Mesendoderm (in vitro differentiated cells): ENCODE measurements around the gene ELANE.
"Not testable (repeated sequence)": the region's sequence is repeated elsewhere in the genome, so short reads cannot be mapped to it uniquely, and the experiment has no call there.

Experiments used
- DNase-seq: peaks from one replicate; pipeline ENCODE4 v3.0.0; 2013
- H2AK5ac ChIP-seq: 2 replicates; pipeline ENCODE4 v1.6.1; 2013; ENCODE audit warnings: low read length, inconsistent platforms
- H2BK120ac ChIP-seq: 2 replicates; pipeline ENCODE4 v1.6.1; 2013; ENCODE audit warnings: low read depth, mild to moderate bottlenecking, low read length, moderate library complexity, mixed read lengths
- H2BK15ac ChIP-seq: replicated peaks from 2 replicates; pipeline ENCODE4 v1.6.1; 2013; ENCODE audit warnings: low read depth, mild to moderate bottlenecking, moderate library complexity
- H2BK5ac ChIP-seq: 2 replicates; pipeline ENCODE4 v1.6.1; 2013; ENCODE audit warnings: low read length, inconsistent platforms
- H3K18ac ChIP-seq: 2 replicates; pipeline ENCODE4 v1.6.1; 2013; ENCODE audit warnings: mild to moderate bottlenecking, low read length, mixed read lengths
- H3K23ac ChIP-seq: one replicate; pipeline ENCODE4 v1.6.1; 2013; ENCODE audit warnings: low read length
- H3K27ac ChIP-seq: 2 replicates; pipeline ENCODE4 v1.5.1; 2013; ENCODE audit warnings: low read depth, mild to moderate bottlenecking, inconsistent platforms, low read length, moderate library complexity
- H3K27me3 ChIP-seq: 2 replicates; pipeline ENCODE4 v1.6.1; 2013; ENCODE audit warnings: low read length, control low read depth, mild to moderate bottlenecking, inconsistent platforms; ENCODE audit not compliant: insufficient read depth, poor library complexity
- H3K36me3 ChIP-seq: 2 replicates; pipeline ENCODE4 v1.6.1; 2013; ENCODE audit warnings: low read length, inconsistent platforms; ENCODE audit not compliant: control insufficient read depth, insufficient read depth
- H3K4ac ChIP-seq: one replicate; pipeline ENCODE4 v1.6.1; 2013; ENCODE audit warnings: low read depth, mild to moderate bottlenecking, low read length, moderate library complexity
- H3K4me1 ChIP-seq: 2 replicates; pipeline ENCODE4 v1.6.1; 2013; ENCODE audit warnings: low read depth, low read length, inconsistent platforms; ENCODE audit not compliant: control insufficient read depth
- H3K4me2 ChIP-seq: 2 replicates; pipeline ENCODE4 v1.6.1; 2013; ENCODE audit warnings: low read length
- H3K4me3 ChIP-seq: 2 replicates; pipeline ENCODE4 v1.5.1; 2013; ENCODE audit warnings: mild to moderate bottlenecking, low read length
- H3K56ac ChIP-seq: one replicate; pipeline ENCODE4 v1.6.1; 2013; ENCODE audit warnings: low read length
- H3K79me1 ChIP-seq: 2 replicates; pipeline ENCODE4 v1.6.1; 2013; ENCODE audit warnings: low read length, inconsistent platforms
- H3K79me2 ChIP-seq: 2 replicates; pipeline ENCODE4 v1.6.1; 2013; ENCODE audit warnings: mild to moderate bottlenecking, low read length; ENCODE audit not compliant: control insufficient read depth, insufficient read depth
- H3K9ac ChIP-seq: 2 replicates; pipeline ENCODE4 v1.6.1; 2013; ENCODE audit warnings: low read length, inconsistent platforms
- H4K5ac ChIP-seq: one replicate; pipeline ENCODE4 v1.6.1; 2013; ENCODE audit warnings: low read length
- H4K8ac ChIP-seq: one replicate; pipeline ENCODE4 v1.6.1; 2013; ENCODE audit warnings: low read depth, mild to moderate bottlenecking, control low read depth, low read length, moderate library complexity
- WGBS: extraction: QIAGEN DNeasy Blood & Tissue Kit; methylation state at CpG from one replicate; pipeline ENCODE4 v1.1.7; 2013; ENCODE audit warnings: low lambda C conversion rate, missing lambda C conversion rate; ENCODE audit not compliant: insufficient coverage; ENCODE audit errors: extremely low coverage; 5-methylcytosine and 5-hydroxymethylcytosine counted together

Gene ELANE

DNA sequence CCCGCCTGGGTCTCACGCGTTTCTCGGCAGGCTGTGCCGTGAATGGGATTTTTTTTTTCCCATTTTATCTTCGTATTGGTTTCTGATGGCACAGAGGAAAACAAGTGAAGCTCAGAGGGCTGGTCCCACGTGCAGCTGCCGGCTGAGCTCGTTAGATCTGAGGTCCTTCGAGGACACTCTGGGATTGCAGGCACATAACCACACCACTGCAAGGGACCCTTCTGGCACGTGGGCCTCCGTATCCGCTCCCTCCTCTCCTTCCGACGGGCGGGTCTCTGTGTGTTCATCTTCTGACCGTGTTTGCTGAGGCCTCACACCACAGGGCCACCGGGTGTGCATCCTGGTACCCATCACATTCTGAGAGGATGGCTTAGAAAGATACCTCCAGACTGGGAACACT lies 24.0 kb downstream of the ELANE start:
- Histone ChIP-seq H3K4me3 (no peak overlapping the region), H3K4me2 (no peak overlapping the region), H3K9ac (no peak overlapping the region), H2BK5ac (no peak overlapping the region), H3K23ac (no peak overlapping the region), H3K4ac (no peak overlapping the region), H3K79me1 (no peaks in the 10 kb centered on the region), H3K4me1 (no peaks in the 10 kb centered on the region), H4K5ac (no peak overlapping the region), H3K27ac (no peak overlapping the region), H3K27me3 (no peaks in the 10 kb centered on the region), H3K18ac (no peak overlapping the region), H3K79me2 (no peaks in the 10 kb centered on the region), H2BK120ac (no peak overlapping the region), H3K36me3 (peaks cover 1% of the 10 kb centered on the region), H2BK15ac (no peak overlapping the region), H2AK5ac (no peak overlapping the region), H3K56ac (no peak overlapping the region), H4K8ac (no peak overlapping the region)
- DNase-seq: no peak
- WGBS: no CpG with 5 or more reads among the region's 18 CpGs

DNA sequence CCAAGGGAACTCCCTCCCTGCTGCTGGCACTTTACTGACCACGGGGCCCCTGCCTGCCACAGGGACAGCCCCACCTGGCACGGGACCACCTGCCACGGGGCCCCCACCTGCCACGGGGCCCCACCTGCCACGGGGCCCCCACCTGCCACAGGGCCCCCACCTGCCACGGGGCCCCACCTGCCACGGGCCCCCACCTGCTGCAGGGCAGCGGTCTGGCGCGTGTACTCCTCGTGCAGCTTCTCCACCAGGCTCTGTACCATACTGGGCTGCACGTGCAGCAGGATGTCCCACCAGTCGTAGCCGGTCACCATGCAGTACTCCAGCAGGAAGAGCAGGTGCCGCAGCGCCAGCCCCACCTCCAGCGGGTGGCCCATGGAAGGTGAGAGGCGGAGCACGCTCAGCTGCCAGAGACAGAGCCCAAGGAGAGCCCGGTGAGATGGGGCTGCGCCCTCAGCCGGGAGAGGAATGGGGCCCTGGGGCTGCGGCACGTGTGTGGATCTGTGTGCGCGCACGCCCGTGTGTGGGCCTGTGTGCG lies 24.7 kb downstream of the ELANE start:
- Histone ChIP-seq H3K79me1 (no peaks in the 10 kb centered on the region), H3K56ac (no peak overlapping the region), H4K8ac (no peak overlapping the region), H3K4me1 (no peaks in the 10 kb centered on the region), H3K18ac (no peak overlapping the region), H3K4me3 (no peak overlapping the region), H3K4ac (no peak overlapping the region), H3K27ac (no peak overlapping the region), H3K36me3 (peaks cover 1% of the 10 kb centered on the region), H3K4me2 (no peak overlapping the region), H3K9ac (no peak overlapping the region), H2BK15ac (no peak overlapping the region), H2BK120ac (no peak overlapping the region), H3K27me3 (no peaks in the 10 kb centered on the region), H3K23ac (no peak overlapping the region), H2AK5ac (no peak overlapping the region), H3K79me2 (no peaks in the 10 kb centered on the region), H2BK5ac (no peak overlapping the region), H4K5ac (no peak overlapping the region)
- no CpG with 5 or more reads among the region's 29 CpGs for WGBS
- DNase-seq: no peak

DNA sequence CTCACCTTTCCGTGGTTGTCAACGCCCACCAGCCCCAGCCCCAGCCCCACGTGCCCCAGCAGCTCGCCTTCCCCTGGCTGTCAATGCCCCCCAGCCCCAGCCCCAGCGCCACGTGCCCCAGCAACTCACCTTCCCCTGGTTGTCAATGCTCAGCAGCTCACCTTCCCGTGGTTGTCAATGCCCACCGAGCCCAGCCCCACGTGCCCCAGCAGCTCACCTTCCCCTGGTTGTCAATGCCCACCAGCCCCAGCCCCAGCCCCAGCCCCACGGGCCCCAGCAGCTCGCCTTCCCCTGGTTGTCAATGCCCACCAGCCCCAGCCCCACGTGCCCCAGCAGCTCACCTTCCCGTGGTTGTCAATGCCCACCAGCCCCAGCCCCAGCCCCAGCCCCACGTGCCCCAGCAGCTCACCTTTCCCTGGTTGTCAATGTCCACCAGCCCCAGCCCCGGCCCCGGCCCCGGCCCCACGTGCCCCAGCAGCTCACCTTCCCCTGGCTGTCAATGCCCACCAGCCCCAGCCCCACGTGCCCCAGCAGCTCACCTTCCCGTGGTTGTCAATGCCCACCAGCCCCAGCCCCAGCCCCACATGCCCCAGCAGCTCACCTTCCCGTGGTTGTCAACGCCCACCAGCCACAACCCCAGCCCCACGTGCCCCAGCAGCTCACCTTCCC lies 26.0 kb downstream of the ELANE start:
- not testable (repeated sequence) for H2BK5ac ChIP-seq, H3K9ac ChIP-seq, DNase-seq, H4K5ac ChIP-seq, H3K56ac ChIP-seq, H3K23ac ChIP-seq, H3K4me2 ChIP-seq, H4K8ac ChIP-seq, H3K4me3 ChIP-seq, H2BK15ac ChIP-seq, H3K79me2 ChIP-seq, H3K4ac ChIP-seq, H3K27ac ChIP-seq, H3K36me3 ChIP-seq, H3K27me3 ChIP-seq, H2AK5ac ChIP-seq, H3K4me1 ChIP-seq, H3K79me1 ChIP-seq, H2BK120ac ChIP-seq, H3K18ac ChIP-seq
- WGBS: no CpG with 5 or more reads among the region's 23 CpGs

DNA sequence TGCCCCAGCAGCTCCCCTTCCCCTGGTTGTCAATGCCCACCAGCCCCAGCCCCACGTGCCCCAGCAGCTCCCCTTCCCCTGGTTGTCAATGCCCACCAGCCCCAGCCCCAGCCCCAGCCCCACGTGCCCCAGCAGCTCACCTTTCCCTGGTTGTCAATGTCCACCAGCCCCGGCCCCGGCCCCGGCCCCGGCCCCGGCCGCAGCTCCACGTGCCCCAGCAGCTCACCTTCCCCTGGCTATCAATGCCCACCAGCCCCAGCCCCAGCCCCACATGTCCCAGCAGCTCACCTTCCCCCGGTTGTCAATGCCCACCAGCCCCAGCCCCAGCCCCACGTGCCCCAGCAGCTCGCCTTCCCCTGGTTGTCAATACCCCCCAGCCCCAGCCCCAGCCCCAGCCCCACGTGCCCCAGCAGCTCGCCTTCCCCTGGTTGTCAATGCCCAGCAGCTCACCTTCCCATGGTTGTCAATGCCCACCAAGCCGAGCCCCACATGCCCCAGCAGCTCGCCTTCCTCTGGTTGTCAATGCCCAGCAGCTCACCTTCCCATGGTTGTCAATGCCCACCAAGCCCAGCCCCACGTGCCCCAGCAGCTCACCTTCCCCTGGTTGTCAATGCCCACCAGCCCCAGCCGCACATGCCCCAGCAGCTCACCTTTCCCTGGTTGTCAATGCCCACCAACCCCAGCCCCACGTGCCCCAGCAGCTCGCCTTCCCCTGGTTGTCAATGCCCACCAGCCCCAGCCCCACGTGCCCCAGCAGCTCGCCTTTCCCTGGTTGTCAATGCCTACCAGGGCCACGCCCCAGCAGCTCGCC lies 26.9 kb downstream of the ELANE start:
- H3K27me3 ChIP-seq, DNase-seq, H2AK5ac ChIP-seq, H4K5ac ChIP-seq, H2BK5ac ChIP-seq, H3K4me3 ChIP-seq, H3K56ac ChIP-seq, H2BK120ac ChIP-seq, H3K27ac ChIP-seq, H4K8ac ChIP-seq, H3K4me2 ChIP-seq, H3K9ac ChIP-seq, H3K18ac ChIP-seq, H3K4ac ChIP-seq, H3K4me1 ChIP-seq, H3K36me3 ChIP-seq, H3K79me1 ChIP-seq, H3K23ac ChIP-seq, H2BK15ac ChIP-seq, H3K79me2 ChIP-seq: not testable (repeated sequence)
- WGBS: no CpG with 5 or more reads among the region's 24 CpGs

DNA sequence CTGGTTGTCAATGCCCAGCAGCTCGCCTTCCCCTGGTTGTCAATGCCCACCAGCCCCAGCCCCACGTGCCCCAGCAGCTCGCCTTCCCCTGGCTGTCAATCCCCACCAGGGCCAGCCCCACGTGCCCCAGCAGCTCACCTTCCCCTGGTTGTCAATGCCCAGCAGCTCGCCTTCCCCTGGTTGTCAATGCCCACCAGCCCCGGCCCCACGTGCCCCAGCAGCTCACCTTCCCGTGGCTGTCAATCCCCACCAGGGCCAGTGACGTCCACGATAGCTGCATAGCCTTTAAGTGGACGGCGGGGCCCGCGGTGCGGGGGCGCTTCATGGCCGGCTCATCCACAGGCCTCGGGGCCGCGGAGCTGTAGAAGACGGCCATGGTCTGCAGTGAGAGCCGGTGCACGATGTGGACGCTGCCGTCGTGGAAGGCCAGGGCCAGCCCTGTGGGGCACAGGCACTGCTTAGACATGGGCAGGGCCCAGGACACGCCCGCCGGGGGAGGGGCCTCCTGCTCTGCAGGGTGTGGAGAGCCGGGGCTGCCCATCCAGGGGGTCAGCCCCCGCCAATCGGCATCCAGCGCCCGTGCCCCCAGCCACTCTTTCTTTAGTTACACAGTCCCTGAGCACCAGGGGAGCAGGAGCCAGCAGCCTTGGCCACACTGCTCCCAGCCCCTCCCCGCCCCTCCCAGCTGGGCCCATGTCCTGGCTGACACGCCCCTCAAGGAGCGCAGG lies 27.8 kb downstream of the ELANE start:
- Histone ChIP-seq H3K4me2 (no peak overlapping the region), H3K9ac (no peak overlapping the region), H3K4ac (no peak overlapping the region), H3K27ac (no peak overlapping the region), H3K4me1 (no peaks in the 10 kb centered on the region), H3K79me2 (no peaks in the 10 kb centered on the region), H3K27me3 (no peaks in the 10 kb centered on the region), H2AK5ac (no peak overlapping the region), H2BK15ac (no peak overlapping the region), H3K4me3 (no peak overlapping the region), H3K18ac (no peak overlapping the region), H2BK5ac (no peak overlapping the region), H3K23ac (no peak overlapping the region), H3K56ac (no peak overlapping the region), H2BK120ac (no peak overlapping the region), H3K36me3 (peaks cover 1% of the 10 kb centered on the region), H4K5ac (no peak overlapping the region), H3K79me1 (no peaks in the 10 kb centered on the region), H4K8ac (no peak overlapping the region)
- WGBS: no CpG with 5 or more reads among the region's 37 CpGs
- DNase-seq: no peak
